NB4 (cell line): ENCODE measurements around the gene KCNH6.

ENCODE experiments used
- MYC ChIP-seq: IDR thresholded peaks from 2 replicates; pipeline ENCODE4 v1.6.1; 2011; ENCODE audit warnings: low read depth, low read length
- POLR2A ChIP-seq: IDR thresholded peaks from 2 replicates; pipeline ENCODE4 v1.6.1; 2011; ENCODE audit warnings: mild to moderate bottlenecking; ENCODE audit not compliant: insufficient read length; ENCODE audit errors: extremely low read depth
- TF ChIP-seq, protein P1 (sequence below): IDR thresholded peaks from 2 replicates; pipeline ENCODE4 v1.6.1; 2011; ENCODE audit warnings: low read depth, low read length
- TF ChIP-seq, protein P2 (sequence below): IDR thresholded peaks from one replicate; pipeline ENCODE4 v1.5.1; 2012; ENCODE audit warnings: low read depth, low read length

DNA sequence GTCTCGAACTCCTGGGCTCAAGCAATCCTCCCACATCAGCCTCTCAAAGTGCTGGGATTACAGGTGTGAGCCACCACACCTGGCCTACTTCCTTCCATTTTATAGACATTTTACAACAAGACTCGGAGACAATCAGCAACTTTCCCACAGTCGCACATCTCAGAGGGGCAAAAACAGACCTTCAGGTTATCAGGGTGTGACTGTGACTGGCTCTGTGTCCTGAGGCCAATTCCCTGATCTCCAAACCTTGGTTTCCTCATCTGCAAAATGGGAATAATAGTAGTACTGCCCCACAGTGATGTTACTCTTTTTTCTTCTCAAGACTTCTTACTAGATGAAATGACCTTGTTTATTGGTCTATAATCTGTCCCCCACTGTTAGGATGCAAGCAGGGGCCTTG is 10.8 kb upstream of the KCNH6 start:
- TF ChIP-seq, protein P1, sequence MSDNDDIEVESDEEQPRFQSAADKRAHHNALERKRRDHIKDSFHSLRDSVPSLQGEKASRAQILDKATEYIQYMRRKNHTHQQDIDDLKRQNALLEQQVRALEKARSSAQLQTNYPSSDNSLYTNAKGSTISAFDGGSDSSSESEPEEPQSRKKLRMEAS = no peak
- TF ChIP-seq POLR2A (no peak), MYC (no peak)
- TF ChIP-seq, protein P2, sequence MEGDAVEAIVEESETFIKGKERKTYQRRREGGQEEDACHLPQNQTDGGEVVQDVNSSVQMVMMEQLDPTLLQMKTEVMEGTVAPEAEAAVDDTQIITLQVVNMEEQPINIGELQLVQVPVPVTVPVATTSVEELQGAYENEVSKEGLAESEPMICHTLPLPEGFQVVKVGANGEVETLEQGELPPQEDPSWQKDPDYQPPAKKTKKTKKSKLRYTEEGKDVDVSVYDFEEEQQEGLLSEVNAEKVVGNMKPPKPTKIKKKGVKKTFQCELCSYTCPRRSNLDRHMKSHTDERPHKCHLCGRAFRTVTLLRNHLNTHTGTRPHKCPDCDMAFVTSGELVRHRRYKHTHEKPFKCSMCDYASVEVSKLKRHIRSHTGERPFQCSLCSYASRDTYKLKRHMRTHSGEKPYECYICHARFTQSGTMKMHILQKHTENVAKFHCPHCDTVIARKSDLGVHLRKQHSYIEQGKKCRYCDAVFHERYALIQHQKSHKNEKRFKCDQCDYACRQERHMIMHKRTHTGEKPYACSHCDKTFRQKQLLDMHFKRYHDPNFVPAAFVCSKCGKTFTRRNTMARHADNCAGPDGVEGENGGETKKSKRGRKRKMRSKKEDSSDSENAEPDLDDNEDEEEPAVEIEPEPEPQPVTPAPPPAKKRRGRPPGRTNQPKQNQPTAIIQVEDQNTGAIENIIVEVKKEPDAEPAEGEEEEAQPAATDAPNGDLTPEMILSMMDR = no peak
